CD1c-positive myeloid dendritic cell (primary cell): ENCODE measurements around the gene MAGEA11.
"Not testable (repeated sequence)": the region's sequence is repeated elsewhere in the genome, so short reads cannot be mapped to it uniquely, and the experiment has no call there.

Source experiments
- DNase-seq: peaks from one replicate; pipeline ENCODE4 v3.0.0-alpha.2; 2016; ENCODE audit errors: extremely low spot score

MAGEA11 gene, protein sequence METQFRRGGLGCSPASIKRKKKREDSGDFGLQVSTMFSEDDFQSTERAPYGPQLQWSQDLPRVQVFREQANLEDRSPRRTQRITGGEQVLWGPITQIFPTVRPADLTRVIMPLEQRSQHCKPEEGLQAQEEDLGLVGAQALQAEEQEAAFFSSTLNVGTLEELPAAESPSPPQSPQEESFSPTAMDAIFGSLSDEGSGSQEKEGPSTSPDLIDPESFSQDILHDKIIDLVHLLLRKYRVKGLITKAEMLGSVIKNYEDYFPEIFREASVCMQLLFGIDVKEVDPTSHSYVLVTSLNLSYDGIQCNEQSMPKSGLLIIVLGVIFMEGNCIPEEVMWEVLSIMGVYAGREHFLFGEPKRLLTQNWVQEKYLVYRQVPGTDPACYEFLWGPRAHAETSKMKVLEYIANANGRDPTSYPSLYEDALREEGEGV

DNA sequence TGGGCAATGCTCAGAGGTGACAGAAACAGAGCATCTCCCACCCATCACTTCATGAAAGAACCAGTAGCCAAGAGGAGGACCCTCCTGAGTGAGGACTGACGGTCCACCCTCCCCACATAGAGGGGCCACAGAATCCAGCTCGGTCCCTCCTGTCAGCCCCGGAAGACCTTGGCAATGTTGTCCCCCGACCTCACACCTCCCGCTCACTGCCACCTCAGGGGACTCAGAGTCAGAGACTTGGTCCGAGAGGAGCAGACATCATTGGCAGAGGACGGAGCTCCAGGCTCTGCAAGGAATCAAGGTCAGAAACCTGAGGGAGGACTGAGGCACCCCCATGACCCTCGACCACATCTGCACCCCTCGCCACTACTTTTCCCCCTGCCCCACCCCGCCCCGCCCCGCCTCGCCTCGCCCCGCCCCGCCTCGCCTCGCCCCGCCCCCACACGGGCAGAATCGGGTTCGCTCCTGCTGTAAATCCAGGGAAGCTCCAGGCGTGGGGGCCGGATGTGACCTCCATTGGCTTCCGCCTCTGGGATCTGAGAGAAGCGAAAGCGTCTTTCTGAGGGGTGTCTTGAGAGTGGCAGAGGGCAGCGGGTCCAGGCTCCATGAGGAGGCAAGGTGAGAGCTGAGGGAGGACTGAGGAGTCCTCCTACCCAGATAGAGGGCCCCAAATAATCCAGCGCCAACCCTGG, at the start of gene MAGEA11:
Gene MAGEA11 (plus strand): TSS at position 516 of the 692 bp plus-strand sequence. CDS start 1,100 bp downstream, outside the sequence.
- no peak for DNase-seq

DNA sequence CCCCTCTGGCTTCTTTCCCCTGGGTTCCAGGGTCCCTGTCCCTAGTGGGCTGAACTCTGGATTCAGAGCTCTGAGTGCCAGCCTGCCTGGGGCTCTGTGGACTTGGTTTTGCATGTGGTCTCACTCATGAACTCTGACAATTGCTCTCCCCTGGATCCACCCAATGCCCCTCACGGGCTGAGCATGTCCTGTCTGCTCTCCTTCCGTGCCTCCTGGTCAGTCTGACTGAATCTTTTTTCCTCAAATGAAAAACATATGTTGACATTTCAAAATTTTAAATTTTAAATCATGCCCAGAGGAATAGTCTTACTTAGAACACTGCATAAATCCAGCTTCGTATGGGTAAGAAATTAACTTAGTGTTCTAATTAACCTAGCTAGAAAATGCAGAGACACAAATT, 36.8 kb upstream of the MAGEA11 start:
- not testable (repeated sequence) for DNase-seq

DNA sequence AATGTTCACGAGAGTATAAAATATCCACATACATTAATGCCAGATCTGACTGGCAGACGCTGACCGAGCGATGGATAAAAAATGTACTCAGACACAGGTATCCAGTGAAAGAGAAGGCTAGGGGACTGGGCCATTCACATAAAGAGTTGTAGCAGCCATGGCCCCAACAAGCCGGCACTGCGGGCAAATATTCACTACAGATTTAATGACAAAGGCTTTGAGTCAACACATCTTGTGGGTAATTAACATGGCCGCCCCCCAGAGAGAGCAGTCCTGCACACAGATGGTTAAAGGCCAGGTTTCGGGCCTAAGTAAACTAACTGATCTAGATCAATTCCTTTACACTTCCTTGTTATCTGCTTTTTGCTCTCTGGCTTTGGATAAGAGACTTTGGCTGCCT, 36.3 kb upstream of the MAGEA11 start:
- not testable (repeated sequence) for DNase-seq

DNA sequence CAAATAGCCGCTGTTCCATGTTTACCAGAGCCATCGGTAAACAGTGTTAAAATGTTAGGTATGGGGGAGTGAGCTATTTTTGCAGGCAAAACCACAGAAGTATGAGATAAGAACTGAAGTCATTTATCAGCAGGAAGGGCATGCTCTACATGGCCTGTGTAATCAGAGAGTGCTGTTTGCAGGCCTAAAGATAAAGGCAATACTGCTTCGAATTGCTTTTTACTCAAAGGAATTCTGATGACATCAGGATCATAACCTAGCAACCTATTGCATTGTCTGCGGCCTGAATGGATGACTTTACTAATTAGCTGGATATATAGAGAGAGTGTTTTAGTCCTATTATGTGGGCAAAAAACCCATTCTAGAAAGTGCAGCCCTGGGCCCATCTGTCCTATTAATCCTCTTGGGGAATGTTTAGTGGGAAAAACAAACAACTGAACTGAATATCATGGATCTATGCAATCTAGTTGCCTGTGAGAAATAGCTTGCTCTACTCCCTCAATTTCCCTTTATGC, 32.6 kb upstream of the MAGEA11 start:
- not testable (repeated sequence) for DNase-seq

DNA sequence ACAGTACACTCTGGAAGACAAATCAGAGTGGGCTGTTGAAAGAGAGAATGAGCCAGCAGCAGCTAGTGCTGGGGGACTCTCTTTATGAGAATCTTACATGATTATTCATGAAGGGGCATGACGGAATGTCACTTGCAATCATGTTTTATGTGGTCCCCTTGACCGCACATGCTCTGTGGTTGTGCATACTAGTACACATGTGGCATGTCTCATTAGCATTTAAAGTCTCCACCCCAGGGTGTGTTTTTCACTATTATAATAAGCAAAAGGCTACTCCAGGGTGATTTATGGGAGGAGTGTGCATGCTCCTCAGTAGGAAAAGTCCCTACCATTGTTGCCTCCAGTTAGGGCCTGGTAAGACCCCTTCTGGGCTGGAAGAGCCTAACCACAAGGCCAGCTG, 30.7 kb upstream of the MAGEA11 start:
- DNase-seq, result no peak

DNA sequence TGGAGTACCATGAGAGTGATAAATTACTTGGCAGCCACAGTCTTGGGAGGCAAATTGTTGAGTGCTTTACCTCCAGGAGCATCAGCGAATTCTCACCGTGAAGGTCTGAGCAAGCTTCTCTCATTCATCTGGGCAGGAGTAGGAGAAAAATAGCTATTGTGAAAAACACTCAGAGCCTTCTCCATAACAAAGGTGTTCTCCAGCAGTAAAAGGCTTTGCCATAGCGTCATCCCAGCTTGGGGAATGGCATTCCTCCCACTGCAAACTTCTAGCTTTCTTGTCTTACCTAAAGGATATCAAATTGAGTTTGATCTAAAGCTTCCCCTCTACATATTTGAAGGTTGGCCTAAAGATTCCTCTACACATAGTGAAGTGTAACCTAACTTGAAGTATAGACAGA, 29.8 kb upstream of the MAGEA11 start:
- DNase-seq, result no peak

DNA sequence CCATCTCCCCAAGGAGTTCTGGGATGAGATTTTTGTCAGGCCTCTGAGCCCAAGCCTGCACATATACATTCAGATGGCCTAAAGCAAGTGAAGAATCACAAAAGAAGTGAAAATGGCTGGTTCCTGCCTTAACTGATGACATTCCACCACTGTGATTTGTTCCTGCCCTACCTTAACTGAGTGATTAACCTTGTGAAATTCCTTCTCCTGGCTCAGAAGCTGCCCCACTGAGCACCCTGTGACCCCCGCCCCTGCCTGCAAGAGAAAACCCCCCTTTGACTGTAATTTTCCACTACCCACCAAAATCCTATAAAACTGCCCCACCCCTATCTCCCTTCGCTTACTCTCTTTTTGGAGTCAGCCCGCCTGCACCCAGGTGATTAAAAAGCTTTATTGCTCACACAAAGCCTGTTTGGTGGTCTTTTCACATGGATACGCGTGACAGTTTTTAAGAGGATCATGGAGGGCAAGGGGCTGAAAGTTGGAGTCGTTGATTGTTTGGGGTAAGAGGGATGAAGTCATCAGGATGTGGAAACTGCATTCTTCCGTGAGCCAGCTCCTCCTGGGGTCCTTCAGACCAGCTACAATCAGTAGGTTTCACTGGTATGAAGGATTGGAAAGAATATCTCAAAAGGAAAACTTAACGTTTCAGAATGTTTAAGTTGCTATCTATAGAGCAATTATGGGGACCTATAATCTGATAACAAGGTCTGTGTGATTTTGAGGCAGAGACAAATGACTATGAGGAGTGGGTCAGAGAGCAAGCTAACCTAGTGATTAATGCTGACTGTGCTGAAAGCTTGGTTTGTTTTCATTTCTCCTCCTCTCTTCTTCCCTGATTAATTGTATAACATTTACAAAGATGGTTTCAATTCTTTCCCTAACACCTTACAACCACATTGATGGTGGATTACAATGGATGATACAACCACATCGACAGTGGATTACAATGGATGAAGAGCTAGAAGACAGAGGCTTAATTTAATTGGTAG, 28.6 kb upstream of the MAGEA11 start:
- no peak for DNase-seq

DNA sequence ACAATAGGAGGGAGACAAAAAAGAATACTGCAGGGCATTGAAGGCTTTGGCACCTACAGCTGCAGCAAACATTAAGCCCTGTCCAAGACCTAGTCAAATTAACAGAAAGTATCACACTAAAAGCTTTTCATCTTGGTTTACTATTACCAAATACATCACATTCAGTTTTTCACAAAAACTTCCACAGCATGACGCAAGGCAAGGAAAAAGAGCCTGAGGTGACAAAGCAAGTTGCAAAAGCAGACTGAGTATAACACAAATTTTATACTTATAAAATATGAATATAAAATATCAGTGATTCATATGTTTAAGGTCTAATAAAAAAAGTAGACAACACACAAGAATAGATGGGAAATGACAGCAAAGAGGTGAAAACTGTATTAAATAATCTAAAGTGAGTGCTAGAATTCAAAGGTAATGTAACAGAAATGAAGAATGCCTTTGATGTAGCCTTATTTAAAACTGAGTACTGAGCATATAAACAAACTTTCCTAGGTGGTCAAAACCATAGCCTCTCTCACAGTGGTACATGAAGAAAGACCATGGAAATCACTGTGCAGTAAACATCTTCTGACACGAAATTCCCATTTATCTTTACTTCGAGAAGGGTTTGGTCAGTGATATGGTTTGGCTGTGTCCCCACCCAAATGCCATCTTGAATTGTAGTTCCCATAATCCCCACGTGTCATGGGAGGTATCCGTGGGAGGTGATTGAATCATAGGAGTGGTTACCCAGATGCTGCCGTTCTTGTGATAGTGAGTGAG, 27.7 kb upstream of the MAGEA11 start:
- DNase-seq, result no peak

DNA sequence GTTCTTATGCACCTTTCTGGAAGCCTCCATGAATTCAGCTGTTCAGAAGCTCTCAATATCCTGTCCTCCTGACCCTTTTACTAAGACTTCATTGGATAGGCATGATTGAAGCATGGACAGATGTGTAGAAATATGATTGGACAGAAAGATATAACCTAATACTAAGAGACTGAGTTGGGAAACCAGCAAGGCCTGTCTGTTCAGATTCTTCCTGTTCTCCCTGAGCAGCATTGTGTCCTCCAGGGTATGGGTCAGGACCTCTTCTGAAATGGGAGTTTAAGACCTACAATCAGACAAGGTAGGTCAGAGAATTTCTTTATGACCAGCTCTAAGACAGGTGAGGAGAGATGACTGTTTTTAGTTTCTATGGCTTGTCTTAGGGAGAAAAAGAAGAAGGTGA, 23.9 kb upstream of the MAGEA11 start:
- no peak for DNase-seq

DNA sequence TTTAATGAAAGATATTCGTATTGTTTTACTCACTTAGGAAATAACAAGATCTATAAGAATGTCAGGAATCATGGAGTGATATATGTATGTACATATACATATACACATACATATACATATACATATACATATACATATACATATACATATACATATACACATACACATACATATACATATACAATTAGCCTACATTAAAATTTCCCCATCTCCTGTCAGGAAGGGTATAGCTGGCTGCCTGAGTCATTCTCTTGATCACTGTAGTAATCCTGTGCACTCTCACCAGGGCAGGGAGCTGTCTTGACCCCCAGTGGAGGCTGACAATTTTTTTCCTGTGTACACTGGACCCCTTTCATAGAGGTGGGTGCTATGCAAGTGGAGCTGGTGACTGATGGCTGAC, 23.3 kb upstream of the MAGEA11 start:
- DNase-seq, result no peak

DNA sequence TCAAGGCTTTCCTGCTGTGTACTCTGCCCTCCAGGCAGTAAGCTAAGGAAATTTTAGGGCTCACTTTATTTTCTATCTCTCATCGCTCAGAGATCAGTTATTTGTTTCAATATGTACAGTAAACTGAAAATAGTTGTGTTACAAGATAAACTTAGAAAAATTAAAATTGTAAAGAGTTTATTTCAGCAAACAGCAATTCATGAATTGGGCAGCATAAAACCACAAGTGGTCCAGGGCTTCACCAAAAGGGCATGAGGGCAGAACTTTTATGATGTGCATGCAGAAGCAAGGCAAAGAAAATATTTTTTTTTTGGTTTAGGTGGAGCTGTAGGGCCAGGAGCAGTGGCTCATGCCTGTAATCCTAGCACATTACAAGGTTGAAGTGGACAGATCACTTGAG, 20.1 kb upstream of the MAGEA11 start:
- no peak for DNase-seq

DNA sequence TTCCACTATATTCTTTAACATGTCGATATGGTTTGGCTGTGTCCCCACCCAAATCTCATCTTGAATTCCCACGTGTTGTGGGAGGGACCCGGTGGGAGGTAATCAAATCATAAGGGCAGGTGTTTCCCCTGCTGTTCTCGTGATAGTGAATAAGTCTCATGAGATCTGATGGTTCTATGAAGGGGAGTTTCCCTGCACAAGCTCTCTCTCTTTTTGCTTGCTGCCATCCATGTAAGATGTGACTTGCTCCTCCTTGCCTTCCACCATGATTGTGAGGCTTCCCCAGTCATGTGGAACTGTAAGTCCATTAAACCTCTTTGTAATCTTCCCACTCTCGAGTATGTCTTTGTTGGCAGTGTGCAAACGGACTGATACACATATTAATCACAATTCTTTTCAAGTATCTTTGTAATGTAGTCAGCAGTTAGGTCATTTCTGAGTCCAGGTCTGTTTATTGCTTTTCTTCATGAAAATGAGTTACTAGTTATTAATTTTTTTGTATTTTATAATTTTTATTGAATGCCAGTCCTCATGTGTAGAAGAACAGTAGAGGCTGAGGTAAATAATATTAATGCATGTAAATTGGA, 19.1 kb upstream of the MAGEA11 start:
- DNase-seq, result not testable (repeated sequence)

DNA sequence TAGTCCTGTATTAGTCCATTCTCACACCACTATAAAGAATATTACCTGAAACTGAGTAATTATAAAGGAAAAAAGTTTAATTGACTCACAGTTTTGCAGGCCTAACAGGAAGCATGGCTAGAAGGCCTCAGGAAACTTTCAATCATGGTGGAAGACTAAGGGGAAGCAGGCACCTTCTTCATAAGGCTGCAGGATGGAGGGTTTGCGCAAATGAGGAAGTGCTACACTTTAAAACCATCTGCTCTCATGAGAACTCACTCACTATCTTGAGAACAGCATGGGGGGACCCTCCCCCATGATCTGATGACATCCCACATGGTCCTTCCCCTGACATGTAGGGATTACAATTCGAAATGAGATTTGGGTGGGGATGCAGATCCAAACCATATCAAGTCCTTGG, 12.1 kb upstream of the MAGEA11 start:
- no peak for DNase-seq

DNA sequence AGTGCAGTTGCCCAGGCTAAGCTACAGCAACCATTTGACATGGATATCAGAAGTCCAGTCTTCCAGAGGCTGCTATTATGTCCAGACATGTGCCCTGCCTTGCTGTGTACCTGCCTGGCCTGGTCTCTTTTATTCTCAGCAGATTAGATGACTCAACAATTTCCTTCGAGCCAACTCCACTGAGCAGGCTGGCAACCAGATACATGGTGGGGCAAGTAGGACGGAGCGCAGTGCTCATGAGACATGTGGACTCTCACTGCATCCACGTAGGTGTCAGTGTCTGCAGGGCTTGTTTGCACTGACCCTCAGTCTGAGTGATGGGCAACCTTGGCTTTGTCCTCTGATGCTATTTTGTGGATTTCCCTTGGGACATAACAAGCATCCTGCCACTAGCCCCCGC, 7.2 kb upstream of the MAGEA11 start:
- no peak for DNase-seq

DNA sequence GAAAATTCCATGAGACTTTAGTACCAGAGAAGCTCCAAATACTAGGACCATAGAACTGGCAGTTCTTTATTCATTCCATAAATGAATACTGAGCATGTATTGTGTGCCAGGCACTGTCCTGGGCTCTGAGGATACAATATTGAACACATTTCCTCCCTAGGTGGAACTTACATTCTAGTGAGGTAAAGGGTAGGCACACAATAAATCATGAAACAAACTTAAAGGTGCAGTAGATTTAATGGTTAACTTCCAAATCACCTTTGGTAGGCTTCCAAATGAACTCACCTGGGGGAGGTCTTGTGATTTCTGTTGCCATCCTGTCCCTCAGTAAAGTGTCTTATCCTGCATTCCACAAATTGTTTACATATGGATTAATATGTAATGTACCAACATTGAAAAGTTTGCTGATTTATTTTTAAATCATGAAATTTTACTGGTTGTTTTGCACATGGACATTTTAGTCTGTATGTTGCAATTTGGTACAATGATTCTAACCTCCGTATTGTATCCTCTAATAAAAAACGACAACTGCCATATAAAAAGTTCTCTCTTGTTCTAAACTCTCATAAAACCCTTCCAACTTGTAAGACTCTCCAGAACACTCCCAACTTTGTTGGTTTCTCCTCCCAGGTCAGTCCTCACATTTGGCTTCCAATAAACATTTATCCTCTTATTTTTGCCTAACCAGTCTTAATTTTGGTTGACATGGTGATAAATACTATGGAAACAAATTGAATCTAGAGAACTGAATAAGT, 4.5 kb upstream of the MAGEA11 start:
- DNase-seq, result no peak

DNA sequence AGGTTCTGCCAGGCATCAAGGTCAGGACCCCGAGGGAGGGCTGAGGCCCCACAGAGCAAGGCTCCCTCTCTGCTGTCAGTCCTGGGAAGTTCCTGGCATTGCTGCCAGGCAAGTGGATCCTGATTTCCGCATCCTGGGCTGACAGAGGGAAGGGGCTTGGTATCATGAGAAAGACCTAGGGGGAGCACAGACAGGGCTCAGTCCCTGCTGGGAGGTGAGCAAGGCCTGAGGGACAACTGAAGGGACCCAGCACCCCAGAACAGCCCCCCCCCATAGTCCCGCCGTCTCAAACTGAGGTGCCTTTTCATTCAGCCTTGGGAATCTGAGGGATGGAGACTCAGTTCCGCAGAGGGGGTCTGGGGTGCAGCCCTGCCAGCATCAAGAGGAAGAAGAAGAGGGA, 971 bp downstream of the MAGEA11 start:
- DNase-seq, result no peak

DNA sequence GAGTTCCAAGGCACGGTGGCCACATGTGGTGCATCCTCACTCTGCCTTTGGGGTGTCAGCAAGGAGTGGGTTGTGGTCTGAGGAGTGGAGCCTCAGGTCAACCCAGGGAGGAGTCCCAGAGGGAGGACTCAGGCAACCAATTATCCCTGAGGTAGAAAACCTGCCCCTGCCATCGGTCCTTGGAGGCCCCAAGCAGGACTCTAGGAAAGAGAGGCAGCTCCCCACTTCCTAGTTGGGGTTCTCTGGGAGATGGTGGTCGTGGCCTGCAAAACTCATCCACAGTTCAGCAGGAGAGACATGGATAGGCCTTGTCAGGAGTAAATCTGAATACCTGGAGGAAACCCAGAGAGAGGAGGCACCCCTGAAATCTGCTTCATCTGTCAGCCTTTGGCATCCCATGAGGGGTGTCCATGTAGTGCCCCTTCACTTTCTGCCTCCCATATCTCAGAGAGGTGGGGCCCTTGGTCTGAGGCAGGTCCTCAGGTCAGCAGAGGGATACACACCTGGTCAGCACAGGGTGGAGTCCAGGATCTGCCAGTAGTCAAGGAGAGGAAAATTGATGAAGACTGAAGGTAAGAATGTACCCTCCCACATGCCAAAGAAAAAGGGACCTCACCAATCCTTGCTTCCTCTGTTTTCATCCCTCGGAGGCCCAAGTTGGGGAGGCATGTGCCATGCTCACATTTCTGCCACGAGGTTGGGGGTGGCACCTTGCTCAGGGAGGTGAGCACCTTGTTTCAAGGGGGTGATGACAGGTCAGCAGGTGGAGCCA, 1.6 kb downstream of the MAGEA11 start:
- DNase-seq, result no peak

DNA sequence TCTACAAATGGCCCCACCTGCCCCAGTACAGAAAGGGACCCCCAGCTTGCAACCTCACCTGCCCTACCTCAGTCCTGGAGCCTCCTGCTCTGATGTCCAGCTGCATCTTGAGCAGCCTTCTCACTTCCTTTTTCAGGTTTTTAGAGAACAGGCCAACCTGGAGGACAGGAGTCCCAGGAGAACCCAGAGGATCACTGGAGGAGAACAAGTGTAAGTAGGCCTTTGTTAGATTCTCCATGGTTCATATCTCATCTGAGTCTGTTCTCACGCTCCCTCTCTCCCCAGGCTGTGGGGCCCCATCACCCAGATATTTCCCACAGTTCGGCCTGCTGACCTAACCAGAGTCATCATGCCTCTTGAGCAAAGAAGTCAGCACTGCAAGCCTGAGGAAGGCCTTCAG, 3.6 kb downstream of the MAGEA11 start:
- DNase-seq, result no peak

DNA sequence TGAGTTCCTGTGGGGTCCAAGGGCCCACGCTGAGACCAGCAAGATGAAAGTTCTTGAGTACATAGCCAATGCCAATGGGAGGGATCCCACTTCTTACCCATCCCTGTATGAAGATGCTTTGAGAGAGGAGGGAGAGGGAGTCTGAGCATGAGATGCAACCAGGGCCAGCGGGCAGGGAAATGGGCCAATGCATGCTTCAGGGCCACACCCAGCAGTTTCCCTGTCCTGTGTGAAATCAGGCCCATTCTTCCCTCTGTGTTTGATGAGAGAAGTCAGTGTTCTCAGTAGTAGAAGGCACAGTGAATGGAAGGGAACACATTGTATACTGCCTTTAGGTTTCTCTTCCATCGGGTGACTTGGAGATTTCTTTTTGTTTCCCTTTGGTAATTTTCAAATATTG, 4.8 kb downstream of the MAGEA11 start:
- no peak for DNase-seq
